H9 (cell line): ENCODE data around the gene FSIP1. TPM values are rescaled to one million over a fixed set of nuclear protein-coding genes. Genes with fewer than 3 reads are reported as not detected.

Experiments
- DNase-seq: peaks from one replicate; pipeline ENCODE4 v3.0.0-alpha.2; 2017
- H2AFZ ChIP-seq: one replicate; pipeline ENCODE4 v1.6.1; 2013; ENCODE audit warnings: mild to moderate bottlenecking, low read length, control low read depth, moderate library complexity
- H2AK5ac ChIP-seq: 2 replicates; pipeline ENCODE4 v1.6.1; 2013; ENCODE audit warnings: low read length, control low read depth, mixed read lengths; ENCODE audit not compliant: insufficient read length
- H2BK120ac ChIP-seq: one replicate; pipeline ENCODE4 v1.6.1; 2013; ENCODE audit warnings: low read depth, mild to moderate bottlenecking, low read length, control low read depth, inconsistent platforms; ENCODE audit not compliant: poor library complexity, severe bottlenecking
- H2BK12ac ChIP-seq: 2 replicates; pipeline ENCODE4 v1.6.1; 2013; ENCODE audit warnings: low read length, control low read depth, mixed read lengths, low read depth; ENCODE audit not compliant: insufficient read length
- H2BK15ac ChIP-seq: 2 replicates; pipeline ENCODE4 v1.6.1; 2013; ENCODE audit warnings: low read depth, low read length, control low read depth
- H2BK20ac ChIP-seq: one replicate; pipeline ENCODE4 v1.6.1; 2013; ENCODE audit warnings: low read depth, mild to moderate bottlenecking, low read length, control low read depth, inconsistent platforms; ENCODE audit not compliant: poor library complexity, severe bottlenecking
- H2BK5ac ChIP-seq: 2 replicates; pipeline ENCODE4 v1.6.1; 2013; ENCODE audit warnings: low read length, control low read depth, mixed read lengths; ENCODE audit not compliant: insufficient read length
- H3K14ac ChIP-seq: 2 replicates; pipeline ENCODE4 v1.6.1; 2013; ENCODE audit warnings: low read length, control low read depth; ENCODE audit not compliant: insufficient read depth
- H3K18ac ChIP-seq: 2 replicates; pipeline ENCODE4 v1.6.1; 2013; ENCODE audit warnings: low read depth, mild to moderate bottlenecking, mixed read lengths, low read length, control low read depth; ENCODE audit not compliant: insufficient read length
- H3K23ac ChIP-seq: 2 replicates; pipeline ENCODE4 v1.6.1; 2013; ENCODE audit warnings: low read length, control low read depth, mixed read lengths, low read depth; ENCODE audit not compliant: insufficient read length
- H3K23me2 ChIP-seq: 2 replicates; pipeline ENCODE4 v1.6.1; 2013; ENCODE audit warnings: low read depth, mild to moderate bottlenecking, mixed read lengths, low read length, control low read depth; ENCODE audit not compliant: insufficient read length, poor library complexity, severe bottlenecking
- H3K27ac ChIP-seq: 2 replicates; pipeline ENCODE4 v1.5.1; 2013; ENCODE audit warnings: low read length, control low read depth, mixed read lengths, low read depth; ENCODE audit not compliant: insufficient read length
- H3K27me3 ChIP-seq: 2 replicates; pipeline ENCODE4 v1.6.1; 2013; ENCODE audit warnings: low read length, control low read depth, inconsistent platforms; ENCODE audit not compliant: insufficient read depth
- H3K4ac ChIP-seq: 2 replicates; pipeline ENCODE4 v1.6.1; 2013; ENCODE audit warnings: low read depth, mild to moderate bottlenecking, control low read depth, inconsistent platforms, low read length, moderate library complexity
- H3K4me1 ChIP-seq: 2 replicates; pipeline ENCODE4 v1.6.1; 2013; ENCODE audit warnings: low read length, control low read depth, inconsistent platforms; ENCODE audit not compliant: insufficient read depth
- H3K4me2 ChIP-seq: 2 replicates; pipeline ENCODE4 v1.6.1; 2013; ENCODE audit warnings: low read length, control low read depth, mixed read lengths; ENCODE audit not compliant: insufficient read length, insufficient read depth
- H3K56ac ChIP-seq: 2 replicates; pipeline ENCODE4 v1.6.1; 2013; ENCODE audit warnings: low read depth, mild to moderate bottlenecking, mixed read lengths, low read length, control low read depth; ENCODE audit not compliant: insufficient read length
- H3K79me1 ChIP-seq: 2 replicates; pipeline ENCODE4 v1.6.1; 2013; ENCODE audit warnings: low read depth, mild to moderate bottlenecking, moderate library complexity, low read length, control low read depth, inconsistent platforms; ENCODE audit not compliant: insufficient read depth, poor library complexity, severe bottlenecking
- H3K79me2 ChIP-seq: 2 replicates; pipeline ENCODE4 v1.6.1; 2013; ENCODE audit warnings: low read length, control low read depth, inconsistent platforms; ENCODE audit not compliant: insufficient read depth
- H3K9ac ChIP-seq: 2 replicates; pipeline ENCODE4 v1.6.1; 2013; ENCODE audit warnings: low read length, control low read depth, mixed read lengths; ENCODE audit not compliant: insufficient read length; ENCODE audit errors: extremely low read depth
- H3K9me3 ChIP-seq: one replicate; pipeline ENCODE4 v1.6.1; 2013; ENCODE audit warnings: low read depth, low read length, inconsistent platforms; ENCODE audit not compliant: control insufficient read depth
- H3T11ph ChIP-seq: one replicate; pipeline ENCODE4 v1.6.1; 2013; ENCODE audit warnings: mild to moderate bottlenecking, low read length, control low read depth, inconsistent platforms
- H4K20me1 ChIP-seq: one replicate; pipeline ENCODE4 v1.6.1; 2013; ENCODE audit not compliant: control insufficient read depth, insufficient read length, insufficient read depth
- H4K5ac ChIP-seq: 2 replicates; pipeline ENCODE4 v1.6.1; 2013; ENCODE audit warnings: low read depth, mild to moderate bottlenecking, mixed read lengths, low read length, control low read depth; ENCODE audit not compliant: insufficient read length
- H4K8ac ChIP-seq: replicated peaks from 2 replicates; pipeline ENCODE4 v1.6.1; 2013; ENCODE audit warnings: low read length, control low read depth, mixed read lengths, low read depth; ENCODE audit not compliant: insufficient read length
- H4K91ac ChIP-seq: 2 replicates; pipeline ENCODE4 v1.6.1; 2013; ENCODE audit warnings: low read depth, mild to moderate bottlenecking, moderate library complexity, mixed read lengths, low read length, control low read depth; ENCODE audit not compliant: insufficient read length
- H3K27ac Mint-ChIP-seq, 3 experiments: 2 replicates in 2 of 3; 3 replicates in 1 of 3; pipeline ENCODE4 v1.8.0; 2020 to 2021; ENCODE audit warnings: mixed read lengths in 3 of 3, mild to moderate bottlenecking in 1 of 3, moderate library complexity in 1 of 3
- H3K27me3 Mint-ChIP-seq: 2 replicates; pipeline ENCODE4 v1.8.0; 2021; ENCODE audit warnings: low read depth, mild to moderate bottlenecking, moderate library complexity, mixed read lengths
- H3K36me3 Mint-ChIP-seq, 3 experiments: 2 replicates in 2 of 3; 3 replicates in 1 of 3; pipeline ENCODE4 v1.8.0; 2020 to 2021; ENCODE audit warnings: low read depth in 3 of 3, mixed read lengths in 3 of 3; ENCODE audit not compliant: insufficient read depth in 1 of 3
- H3K4me1 Mint-ChIP-seq, 2 experiments: 2 replicates each; pipeline ENCODE4 v1.8.0; 2020; ENCODE audit warnings: mixed read lengths in 2 of 2
- H3K4me3 Mint-ChIP-seq, 2 experiments: 2 replicates in 1 of 2; 3 replicates in 1 of 2; pipeline ENCODE4 v1.8.0; 2020 to 2021; ENCODE audit warnings: mild to moderate bottlenecking in 2 of 2, mixed read lengths in 2 of 2, moderate library complexity in 1 of 2
- H3K9me3 Mint-ChIP-seq, 2 experiments: 2 replicates in 1 of 2; 3 replicates in 1 of 2; pipeline ENCODE4 v1.8.0; 2020; ENCODE audit warnings: mild to moderate bottlenecking in 2 of 2, mixed read lengths in 2 of 2, moderate library complexity in 1 of 2
- WGBS: extraction: QIAGEN DNeasy Blood & Tissue Kit; methylation state at CpG from one replicate; pipeline ENCODE4 v1.1.7; 2013; ENCODE audit warnings: missing lambda C conversion rate, low lambda C conversion rate, mixed read lengths; ENCODE audit not compliant: insufficient read length; ENCODE audit errors: extremely low coverage; 5-methylcytosine and 5-hydroxymethylcytosine counted together
- total RNA-seq: library from RNA; stranded (reverse); gene quantifications from 2 replicates; pipeline ENCODE4 v1.2.1, GENCODE V29; 2021
- TF ChIP-seq, protein P1 (sequence below): fragments of 200-600 bp; sonication (generic); conservative IDR thresholded peaks from 3 replicates; pipeline ENCODE4 v1.8.0; 2021; ENCODE audit warnings: antibody characterized with exemption, mild to moderate bottlenecking

The FSIP1 gene
- total RNA-seq, 1 experiment from 2014 or later = 0.96 TPM

- H3K9me3 ChIP-seq = no peaks in the 10 kb centered on the region
- H2BK20ac ChIP-seq = no peak overlapping the region
- Mint-ChIP-seq H3K9me3 (no peaks in the 10 kb centered on the region; a peak in 1 of 5 replicates), H3K36me3 (no peaks in the 10 kb centered on the region), H3K27ac (no peak overlapping the region), H3K27me3 (peaks cover 17% of the 10 kb centered on the region), H3K4me1 (peaks cover 3 to 6% of the 10 kb centered on the region in 2 experiments), H3K4me3 (no peak overlapping the region)
- H3K23me2 ChIP-seq = no peaks in the 10 kb centered on the region
- DNase-seq = no peak
- H3K56ac ChIP-seq = no peak overlapping the region
- no peak overlapping the region for H3T11ph ChIP-seq
- no peak overlapping the region for H2BK120ac ChIP-seq
- whole genome bisulfite sequencing = no CpG with 5 or more reads among the region's 4 CpGs
- H3K14ac ChIP-seq = no peak overlapping the region
- H3K27me3 ChIP-seq = no peaks in the 10 kb centered on the region
- H3K79me2 ChIP-seq = no peaks in the 10 kb centered on the region
- no peak overlapping the region for H2AK5ac ChIP-seq
- no peak overlapping the region for H3K18ac ChIP-seq
- H2BK15ac ChIP-seq = no peak overlapping the region
- H2AFZ ChIP-seq = no peak overlapping the region
- H3K4me2 ChIP-seq = no peak overlapping the region
- no peak overlapping the region for H4K91ac ChIP-seq
- no peak overlapping the region for H2BK5ac ChIP-seq
- no peak overlapping the region for H4K8ac ChIP-seq
- no peaks in the 10 kb centered on the region for H3K4me1 ChIP-seq
- no peak overlapping the region for H3K9ac ChIP-seq
- H3K4ac ChIP-seq = no peak overlapping the region
- H2BK12ac ChIP-seq = no peak overlapping the region
- H3K23ac ChIP-seq = no peak overlapping the region
- no peak overlapping the region for H3K27ac ChIP-seq
- no peaks in the 10 kb centered on the region for H4K20me1 ChIP-seq
- no peaks in the 10 kb centered on the region for H3K79me1 ChIP-seq
- H4K5ac ChIP-seq = no peak overlapping the region
- TF ChIP-seq, protein P1, sequence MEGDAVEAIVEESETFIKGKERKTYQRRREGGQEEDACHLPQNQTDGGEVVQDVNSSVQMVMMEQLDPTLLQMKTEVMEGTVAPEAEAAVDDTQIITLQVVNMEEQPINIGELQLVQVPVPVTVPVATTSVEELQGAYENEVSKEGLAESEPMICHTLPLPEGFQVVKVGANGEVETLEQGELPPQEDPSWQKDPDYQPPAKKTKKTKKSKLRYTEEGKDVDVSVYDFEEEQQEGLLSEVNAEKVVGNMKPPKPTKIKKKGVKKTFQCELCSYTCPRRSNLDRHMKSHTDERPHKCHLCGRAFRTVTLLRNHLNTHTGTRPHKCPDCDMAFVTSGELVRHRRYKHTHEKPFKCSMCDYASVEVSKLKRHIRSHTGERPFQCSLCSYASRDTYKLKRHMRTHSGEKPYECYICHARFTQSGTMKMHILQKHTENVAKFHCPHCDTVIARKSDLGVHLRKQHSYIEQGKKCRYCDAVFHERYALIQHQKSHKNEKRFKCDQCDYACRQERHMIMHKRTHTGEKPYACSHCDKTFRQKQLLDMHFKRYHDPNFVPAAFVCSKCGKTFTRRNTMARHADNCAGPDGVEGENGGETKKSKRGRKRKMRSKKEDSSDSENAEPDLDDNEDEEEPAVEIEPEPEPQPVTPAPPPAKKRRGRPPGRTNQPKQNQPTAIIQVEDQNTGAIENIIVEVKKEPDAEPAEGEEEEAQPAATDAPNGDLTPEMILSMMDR = no peak
Measured at GRCh38 chr15:39573844-39574243, 208.8 kb downstream of the FSIP1 start.
